Cardiac septum (tissue), 1 donor: ENCODE data around the gene SLC35F6. TPM values are rescaled to one million over a fixed set of nuclear protein-coding genes. Genes with fewer than 3 reads are reported as not detected.
"Not testable (repeated sequence)": the region's sequence is repeated elsewhere in the genome, so short reads cannot be mapped to it uniquely, and the experiment has no call there.

ENCODE experiments used
- DNase-seq: peaks from one replicate; pipeline ENCODE4 v3.0.0-alpha.2; 2020; ENCODE audit warnings: low spot score
- intact Hi-C: fragments of 100-400 bp; cut with DNase I; formaldehyde crosslinking; loops from one replicate; pipeline ENCODE4 v1.14.0; 2022
- total RNA-seq: library from RNA; stranded (reverse); fragmentation: NEBNext Ultra II Directional; extraction: Animal tissue kit (Norgen Biotek cat#: 25700); gene quantifications from one replicate; pipeline ENCODE4 v1.2.1, GENCODE V29; 2021
- donor health status: DM: no; HTN: no; CAD: no.

The SLC35F6 gene
- total RNA-seq, 1 donor from 2014 or later, result 18.6 TPM

DNA sequence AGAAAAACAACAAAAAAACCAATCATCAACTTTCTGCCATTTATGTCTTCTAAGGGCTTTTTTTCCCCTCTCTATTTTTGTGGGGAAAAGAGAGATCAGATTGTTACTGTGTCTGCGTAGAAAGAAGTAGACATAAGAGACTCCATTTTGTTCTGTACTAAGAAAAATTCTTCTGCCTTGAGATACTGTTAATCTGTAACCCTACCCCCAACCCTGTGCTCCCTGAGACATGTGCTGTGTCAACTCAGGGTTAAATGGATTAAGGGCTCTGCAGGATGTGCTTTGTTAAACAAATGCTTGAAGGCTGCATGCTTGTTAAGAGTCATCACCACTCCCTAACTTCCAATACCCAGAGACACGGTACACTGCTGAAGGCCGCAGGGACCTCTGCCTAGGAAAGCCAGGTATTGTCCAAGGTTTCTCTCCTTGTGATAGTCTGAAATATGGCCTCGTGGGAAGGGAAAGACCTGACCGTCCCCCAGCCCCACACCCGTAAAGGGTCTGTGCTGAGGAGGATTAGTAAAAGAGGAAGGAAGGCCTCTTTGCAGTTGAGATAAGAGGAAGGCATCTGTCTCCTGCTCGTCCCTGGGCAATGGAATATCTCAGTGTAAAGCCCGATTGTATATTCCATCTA is 14.2 kb upstream of the SLC35F6 start:
- DNase-seq, intact Hi-C loops: not testable (repeated sequence)

- intact Hi-C loops, DNase-seq: not testable (repeated sequence)
Measured at GRCh38 chr2:26750467-26750866, 13.6 kb upstream of the SLC35F6 start.

- intact Hi-C loops, result no loop called here
- DNase-seq, result no peak
Measured at GRCh38 chr2:26752656-26753055, 11.4 kb upstream of the SLC35F6 start.

DNA sequence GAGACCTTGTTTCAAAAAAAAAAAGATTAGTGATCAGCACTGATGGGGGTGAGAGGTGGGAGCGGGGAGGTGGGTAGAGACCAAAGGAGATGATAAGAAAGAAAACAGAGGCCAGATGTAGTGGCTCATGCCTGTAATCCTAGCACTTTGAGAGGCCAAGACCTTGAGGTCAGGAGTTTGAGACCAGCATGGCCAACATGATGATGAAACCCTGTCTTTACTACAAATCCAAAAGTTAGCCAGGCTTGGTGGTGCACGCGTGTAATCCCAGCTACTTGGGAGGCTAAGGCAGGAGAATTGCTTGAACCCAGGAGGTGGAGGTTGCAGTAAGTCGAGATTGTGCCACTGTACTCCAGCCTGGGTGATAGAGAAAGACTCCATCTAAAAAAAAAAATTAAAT is 9.5 kb upstream of the SLC35F6 start:
- intact Hi-C loops, result no loop called here
- no peak for DNase-seq

DNA sequence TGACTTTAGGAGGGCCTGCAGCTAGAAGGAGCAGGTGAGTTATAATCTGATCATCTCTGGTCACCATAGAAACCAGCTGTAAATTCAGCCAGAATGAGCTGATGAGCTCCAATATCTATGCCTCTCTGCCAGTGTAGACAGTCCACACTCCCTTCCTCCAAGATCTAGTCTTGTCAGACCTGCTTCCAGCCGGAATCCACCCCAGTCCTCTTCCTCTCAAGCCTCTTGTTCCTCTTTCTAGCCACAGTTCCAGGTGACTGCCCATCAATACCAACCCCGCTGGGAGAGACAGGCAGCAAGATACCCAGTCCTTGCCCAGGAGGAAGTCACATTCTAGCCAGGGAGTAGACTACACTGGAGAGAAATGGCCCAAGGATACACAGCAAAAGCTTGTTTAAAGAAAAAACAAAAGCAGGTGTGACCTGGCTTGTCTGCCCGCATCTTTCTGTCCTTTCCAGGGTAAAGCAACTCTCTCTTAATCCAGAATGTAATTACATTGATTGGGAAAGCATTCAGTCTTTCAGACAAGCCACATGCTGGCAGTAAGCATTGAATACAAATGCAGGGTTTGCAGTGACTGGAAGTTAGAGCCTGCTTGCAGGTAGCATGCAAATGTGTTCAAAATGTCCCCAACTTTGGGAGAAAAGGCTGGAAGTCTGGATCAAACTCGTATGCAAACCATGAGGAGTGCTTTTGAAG is 9.0 kb upstream of the SLC35F6 start:
- DNase-seq, result no peak
- intact Hi-C loops, result no loop called here

GRCh38 chr2:26756337-26756736 is 7.7 kb upstream of the SLC35F6 start:
- intact Hi-C loops, result no loop called here
- no peak for DNase-seq

DNA sequence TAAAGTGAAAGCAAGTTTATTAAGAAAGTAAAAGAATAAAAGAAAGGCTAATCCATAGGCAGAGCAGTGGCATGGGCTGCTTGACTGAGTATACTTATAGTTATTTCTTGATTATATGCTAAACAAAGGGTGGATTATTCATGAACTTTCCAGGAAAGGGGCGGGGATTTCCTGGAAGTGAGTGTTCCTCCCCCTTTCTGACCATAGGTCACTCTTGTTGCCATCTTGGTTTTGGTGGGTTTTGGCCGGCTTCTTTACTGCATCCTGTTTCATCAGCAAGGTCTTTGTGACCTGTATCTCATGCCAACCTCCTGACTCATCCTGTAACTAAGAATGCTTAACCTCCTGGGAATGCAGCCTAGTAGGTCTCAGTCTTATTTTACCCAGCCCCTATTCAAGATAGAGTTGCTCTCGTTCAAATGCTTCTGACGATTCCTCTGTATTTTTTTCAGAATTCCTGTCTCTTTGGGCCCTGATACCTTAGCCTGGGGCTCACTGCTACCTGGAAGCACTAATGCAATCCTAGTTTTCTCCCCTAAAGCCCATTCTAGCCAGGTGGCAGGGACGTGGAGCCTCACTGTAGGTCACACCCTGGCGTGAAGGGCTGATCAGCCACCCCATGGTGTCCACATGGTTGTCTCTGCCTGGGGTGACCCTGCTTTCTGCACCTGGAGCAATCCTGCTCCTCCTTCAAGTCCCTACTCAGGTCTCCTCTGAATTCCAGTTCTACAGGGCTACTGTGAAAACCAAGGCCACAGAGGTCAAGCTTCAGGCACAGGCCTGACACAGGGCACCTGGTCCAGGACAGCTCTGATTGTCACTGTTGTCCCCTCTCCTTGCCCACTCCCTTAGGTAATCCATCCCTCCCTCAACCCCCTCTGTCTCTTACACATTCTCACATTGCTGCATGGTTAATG is 6.0 kb upstream of the SLC35F6 start:
- DNase-seq, result no peak
- intact Hi-C loops, result no loop called here

DNA sequence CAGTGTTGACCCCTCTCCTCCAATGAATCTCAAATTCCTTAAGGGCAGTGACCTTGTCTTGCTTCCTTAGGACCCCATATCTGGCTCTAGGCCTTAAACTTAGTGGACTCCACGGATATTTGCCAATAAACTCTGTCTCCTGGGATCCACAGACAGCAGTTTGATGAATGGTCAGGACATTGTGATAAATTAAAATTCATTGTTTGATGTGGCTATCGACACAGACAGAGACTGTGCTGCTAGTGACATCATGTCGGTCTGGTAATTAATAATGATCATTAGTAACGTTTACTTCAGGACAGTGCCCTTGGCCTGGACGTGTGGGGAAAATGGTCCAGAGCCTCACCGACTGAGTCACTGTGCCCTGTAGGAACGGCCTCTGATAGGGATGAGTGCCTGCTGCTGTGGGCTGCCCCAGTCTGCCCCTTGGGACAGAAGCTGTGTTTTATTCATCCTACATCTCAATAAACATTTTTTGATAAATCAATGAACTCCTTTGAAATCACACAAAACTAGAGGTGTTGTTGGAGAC is 5.2 kb upstream of the SLC35F6 start:
- DNase-seq, result no peak

DNA sequence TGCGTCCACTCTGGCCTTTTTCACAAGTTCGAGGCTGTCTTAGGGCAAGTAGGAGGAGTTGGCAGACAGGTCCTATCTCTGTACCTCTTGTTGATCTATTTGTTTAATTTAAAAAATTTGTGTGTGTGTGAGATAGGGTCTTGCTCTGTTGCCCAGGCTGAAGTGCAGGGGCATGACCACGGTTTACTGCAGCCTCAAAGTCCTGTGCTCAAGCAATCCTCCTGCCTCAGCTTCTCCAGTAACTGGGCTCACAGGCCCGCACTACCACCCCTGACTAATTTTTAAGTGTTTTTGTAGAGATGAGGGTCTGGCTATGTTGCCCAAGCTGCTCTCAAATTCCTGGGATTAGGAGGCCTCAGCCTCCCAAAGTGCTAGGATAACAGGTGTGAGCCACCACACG is 4.2 kb upstream of the SLC35F6 start:
- intact Hi-C loops, result no loop called here
- DNase-seq, result no peak

More for the DNA sequence above, 5.2 kb upstream of the SLC35F6 start:
- intact Hi-C loops, result no loop called here

GRCh38 chr2:26760991-26761390 is 3.1 kb upstream of the SLC35F6 start:
- DNase-seq, intact Hi-C loops: not testable (repeated sequence)

DNA sequence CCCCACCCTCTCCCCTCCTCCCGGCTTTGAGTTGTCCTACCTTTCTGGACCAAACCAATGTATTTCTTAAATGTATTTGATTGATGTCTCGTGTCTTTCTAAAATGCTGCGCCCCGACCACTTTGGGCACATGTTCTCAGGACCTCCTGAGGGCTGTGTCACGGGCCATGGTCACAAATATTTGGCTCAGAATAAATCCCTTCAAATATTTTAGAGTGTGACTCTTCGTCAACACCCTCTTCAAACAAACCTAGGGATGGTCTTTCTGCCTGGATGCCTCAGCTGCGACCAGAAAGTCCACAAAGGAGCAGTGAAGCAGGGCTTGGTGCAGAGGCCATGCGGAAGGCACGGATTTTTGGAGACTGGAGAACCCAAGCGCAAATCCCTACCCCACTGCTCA is 1.1 kb upstream of the SLC35F6 start:
- no peak for DNase-seq
- intact Hi-C loops, result no loop called here

GRCh38 chr2:26764906-26765305 is 822 bp downstream of the SLC35F6 start:
- intact Hi-C loops, result no loop called here
- DNase-seq, result no peak

DNA sequence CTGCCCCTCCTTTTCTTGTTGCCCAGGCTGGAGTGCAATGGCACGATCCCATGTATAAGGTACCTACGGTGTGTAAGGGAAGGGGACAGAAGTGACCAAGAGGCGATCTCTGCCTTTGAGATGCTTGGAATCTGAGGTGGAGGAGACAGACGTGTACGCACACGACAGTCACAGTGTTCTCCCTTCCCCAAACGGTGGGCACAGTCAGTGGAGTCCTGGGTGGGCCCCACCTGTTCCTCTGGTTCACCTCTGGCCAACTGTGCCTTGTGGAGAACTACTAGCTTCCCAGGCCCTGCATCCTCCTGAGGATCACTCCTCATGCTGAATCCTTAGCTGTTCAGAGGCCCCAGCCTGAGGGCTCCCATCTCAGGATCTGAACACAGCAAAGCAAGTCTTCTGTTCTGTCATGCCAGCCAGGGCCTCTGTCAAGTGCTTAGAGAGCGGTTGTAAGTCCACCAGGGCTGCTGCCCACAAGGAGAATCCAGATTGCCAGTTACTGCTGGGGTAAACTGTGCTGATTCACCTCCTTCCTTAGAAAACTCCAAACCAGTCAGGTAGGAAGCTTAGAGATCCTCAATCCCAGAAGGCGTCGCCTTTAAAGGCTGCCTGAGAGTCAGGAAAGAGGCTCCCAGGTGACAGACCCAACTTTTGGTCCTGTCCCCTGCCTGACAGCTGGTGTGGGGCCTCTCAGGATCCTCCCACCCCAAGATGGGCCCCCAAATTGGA is 1.6 kb downstream of the SLC35F6 start:
- DNase-seq, result no peak
- intact Hi-C loops, result no loop called here

GRCh38 chr2:26767129-26767528 is 3.0 kb downstream of the SLC35F6 start:
- intact Hi-C loops, result no loop called here
- no peak for DNase-seq

- DNase-seq, result no peak
- intact Hi-C loops, result no loop called here
Measured at GRCh38 chr2:26767894-26768487, 3.9 kb downstream of the SLC35F6 start.

DNA sequence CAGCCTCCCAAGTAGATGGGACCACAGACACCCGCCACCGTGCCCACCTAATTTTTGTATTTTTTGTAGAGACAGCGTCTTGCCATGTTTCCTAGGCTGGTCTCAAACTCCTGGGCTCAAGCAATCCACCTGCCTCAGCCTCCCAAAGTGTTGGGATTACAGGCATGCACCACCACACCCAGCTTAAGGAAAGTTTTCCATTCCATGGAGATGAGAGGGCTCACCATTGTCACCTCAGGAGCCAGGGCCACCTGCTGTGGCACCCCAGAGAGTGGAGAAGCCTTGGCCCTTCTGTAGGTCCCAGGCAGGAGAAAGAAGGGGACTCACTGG is 4.6 kb downstream of the SLC35F6 start:
- intact Hi-C loops, result no loop called here
- DNase-seq, result no peak

DNA sequence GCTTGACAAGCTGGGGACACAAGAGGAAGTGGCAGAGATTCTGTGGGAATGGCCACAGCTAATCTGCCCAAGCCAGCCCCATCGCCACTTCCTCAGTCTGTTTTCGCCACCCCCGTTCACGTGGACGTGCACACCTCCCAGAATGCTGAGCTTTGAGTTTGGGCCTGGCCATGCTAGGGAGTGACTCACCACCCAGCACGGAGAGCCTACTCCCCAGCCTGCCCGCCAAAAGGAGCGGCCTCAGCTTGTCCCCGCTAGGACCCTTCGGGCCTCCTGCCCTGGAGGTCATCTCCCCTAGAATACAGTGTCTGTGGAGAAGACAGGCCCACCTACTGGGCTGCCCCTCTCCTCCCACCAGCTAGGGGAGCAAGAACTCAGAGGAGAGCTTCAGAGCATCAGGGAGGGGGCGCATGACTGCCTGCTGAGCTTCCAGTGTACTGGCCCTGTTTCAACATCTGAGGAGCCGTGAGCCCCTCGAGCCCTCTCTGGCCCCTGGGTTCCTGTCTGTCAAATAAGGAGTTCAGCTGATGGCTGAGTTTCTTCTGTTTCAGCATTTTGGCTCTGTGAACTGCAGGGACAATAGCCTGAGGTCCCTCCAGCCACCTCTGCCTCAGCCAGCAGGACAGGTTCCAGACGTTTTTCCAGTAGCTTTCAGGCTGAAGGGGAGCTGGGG is 5.1 kb downstream of the SLC35F6 start:
- peak; percentile 87 for DNase-seq
- intact Hi-C loops, result no loop called here

DNA sequence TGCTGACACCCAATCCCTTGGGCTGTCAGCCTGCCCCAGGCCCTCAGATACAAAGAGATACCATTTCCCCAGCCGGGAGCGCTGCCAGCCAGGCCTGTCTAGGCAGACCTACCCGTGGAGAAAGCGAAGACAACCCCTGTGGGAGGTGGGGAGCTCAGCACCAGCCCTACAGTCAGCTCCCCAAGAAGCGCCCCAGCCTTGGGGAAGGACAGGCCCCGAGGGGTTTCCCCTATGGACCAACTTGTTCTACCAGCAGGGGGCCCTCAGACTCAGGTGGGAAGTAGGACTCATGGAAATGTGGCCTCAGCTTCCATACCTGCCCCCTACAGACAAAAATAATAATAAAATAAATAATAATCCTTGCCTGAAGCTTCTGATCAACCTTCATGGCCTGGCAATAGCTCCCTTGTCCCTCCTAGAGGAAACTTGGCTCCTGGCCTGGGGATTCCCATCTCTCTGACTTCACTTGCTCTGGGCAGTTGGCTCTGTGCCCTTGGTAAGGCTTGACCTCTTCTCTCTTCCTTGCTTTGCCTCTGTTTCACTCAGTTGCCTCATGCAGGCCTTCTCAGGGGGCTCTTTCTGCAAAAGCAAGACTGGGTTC is 7.0 kb downstream of the SLC35F6 start:
- intact Hi-C loops, result no loop called here
- DNase-seq, result peak; percentile 86
